Stimulated activated effector memory CD8-positive, alpha-beta T cell treated with anti-CD3 and anti-CD28 coated beads, Interleukin-12 subunit alpha, Interleukin-12 subunit beta, amount 100 ng/mL, for 72 hours (primary cell): Measurements from ENCODE around the gene YJU2.

Source experiments
- ATAC-seq: fragments of 150-1000 bp; cut with Tn5 transposase; 2 replicates; pipeline ENCODE4 v1.10.0; 2021
- DNase-seq, 2 donors: peaks; one replicate each; pipeline ENCODE4 v3.0.0; 2021 to 2022; ENCODE audit warnings: low spot score in 2 of 2
- H3K27ac Mint-ChIP-seq: one replicate; pipeline ENCODE4 v1.8.0; 2022; ENCODE audit warnings: mild to moderate bottlenecking, mixed read lengths
- H3K36me3 Mint-ChIP-seq: one replicate; pipeline ENCODE4 v1.8.0; 2022; ENCODE audit warnings: mild to moderate bottlenecking, mixed read lengths
- H3K4me1 Mint-ChIP-seq: one replicate; pipeline ENCODE4 v1.8.0; 2022; ENCODE audit warnings: mixed read lengths
- H3K4me3 Mint-ChIP-seq: one replicate; pipeline ENCODE4 v1.8.0; 2022; ENCODE audit warnings: mild to moderate bottlenecking, mixed read lengths
- H3K9me3 Mint-ChIP-seq: one replicate; pipeline ENCODE4 v1.8.0; 2022; ENCODE audit warnings: mixed read lengths

YJU2 gene

GRCh38 chr19:4246767-4247593 is at the start of gene YJU2:
TSS of gene YJU2 (plus strand) at chr19:4247080. CDS start at chr19:4247147, 67 bp downstream.
- peak within 1 kb of the TSS; percentile 98 for H3K27ac Mint-ChIP-seq
- H3K4me3 Mint-ChIP-seq = peak within 1 kb of the TSS; percentile 74
- ATAC-seq (peak; percentile 96), DNase-seq (peak; percentile 93 to 99)
- H3K4me1 Mint-ChIP-seq = peaks cover 22% of the 10 kb centered on the region
- no peaks in the 10 kb centered on the region for H3K9me3 Mint-ChIP-seq
- peaks cover 57% of the 10 kb centered on the region for H3K36me3 Mint-ChIP-seq

- ATAC-seq (no peak), DNase-seq (no peak)
- Mint-ChIP-seq H3K4me1 (peaks cover 12% of the 10 kb centered on the region), H3K4me3 (peak overlapping the region; percentile 7), H3K36me3 (no peaks in the 10 kb centered on the region), H3K27ac (peak overlapping the region; percentile 43), H3K9me3 (peaks cover 6% of the 10 kb centered on the region)
Measured at GRCh38 chr19:4197228-4197624, 49.7 kb upstream of the YJU2 start.

- DNase-seq (no peak), ATAC-seq (peak; percentile 61)
- Mint-ChIP-seq H3K9me3 (peaks cover 6% of the 10 kb centered on the region), H3K4me1 (peaks cover 12% of the 10 kb centered on the region), H3K36me3 (no peaks in the 10 kb centered on the region), H3K4me3 (peak overlapping the region; percentile 7), H3K27ac (peak overlapping the region; percentile 43)
Measured at GRCh38 chr19:4197625-4198466, 49.0 kb upstream of the YJU2 start.

DNA sequence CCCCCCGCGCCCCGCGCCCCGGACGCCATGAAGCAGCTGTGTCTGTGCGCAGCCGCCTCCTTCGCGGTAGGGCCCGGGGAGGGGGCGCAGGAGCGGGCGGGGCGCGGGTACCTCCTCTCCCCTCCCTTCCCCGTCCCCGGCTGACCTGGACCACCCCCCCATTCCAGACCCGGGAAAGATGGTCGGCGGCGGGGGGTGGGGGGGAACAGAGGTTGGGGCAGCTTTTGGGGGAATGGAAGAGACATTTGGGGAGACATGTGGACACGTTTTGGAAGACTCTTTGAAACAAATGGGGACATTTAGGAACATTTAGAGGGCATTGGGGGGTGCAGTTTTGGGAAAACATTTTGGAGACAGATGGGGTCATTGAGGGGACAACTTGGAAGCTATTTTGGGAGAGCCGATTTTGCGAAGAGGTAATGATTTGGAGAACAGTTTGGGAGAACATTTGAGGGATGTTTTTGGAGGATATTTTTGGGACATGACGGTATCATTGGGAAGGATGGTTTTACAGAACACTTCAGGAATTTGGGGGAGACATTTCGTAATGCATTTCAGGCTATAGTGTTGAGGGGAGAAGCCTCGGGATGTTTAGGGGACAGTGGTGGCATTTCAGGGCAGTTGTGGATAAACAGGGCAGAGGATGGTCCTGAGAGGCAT is 48.3 kb upstream of the YJU2 start:
- Mint-ChIP-seq H3K36me3 (no peaks in the 10 kb centered on the region), H3K9me3 (peaks cover 6% of the 10 kb centered on the region), H3K27ac (no peak overlapping the region), H3K4me1 (peaks cover 12% of the 10 kb centered on the region), H3K4me3 (no peak overlapping the region)
- DNase-seq (no peak), ATAC-seq (no peak)

DNA sequence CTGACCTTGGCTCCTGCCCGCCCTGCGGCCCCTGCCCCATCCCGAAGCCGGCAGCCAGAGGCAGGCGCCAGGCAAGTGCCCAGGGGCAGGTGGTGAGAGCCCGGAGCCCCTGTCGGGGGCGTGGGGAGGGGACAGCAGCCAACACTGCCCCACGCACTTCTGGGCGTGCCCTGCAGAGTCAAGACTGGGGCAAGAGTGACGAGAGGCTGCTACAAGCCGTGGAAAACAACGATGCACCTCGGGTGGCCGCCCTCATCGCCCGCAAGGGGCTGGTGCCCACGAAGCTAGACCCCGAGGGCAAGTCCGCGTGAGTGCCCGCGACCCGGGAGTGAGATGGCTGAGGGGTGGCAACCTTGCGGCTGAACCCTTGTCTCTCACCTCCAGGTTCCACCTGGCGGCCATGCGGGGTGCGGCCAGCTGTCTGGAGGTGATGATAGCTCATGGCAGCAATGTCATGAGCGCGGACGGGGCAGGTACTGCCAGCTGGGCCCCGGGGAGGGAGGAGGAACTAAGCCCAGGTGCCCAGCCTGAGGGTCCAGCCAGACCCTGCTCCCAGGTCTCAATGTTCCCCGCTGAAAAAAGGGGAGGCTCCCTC is 47.1 kb upstream of the YJU2 start:
- H3K4me1 Mint-ChIP-seq = peaks cover 18% of the 10 kb centered on the region
- H3K36me3 Mint-ChIP-seq = no peaks in the 10 kb centered on the region
- no peak overlapping the region for H3K27ac Mint-ChIP-seq
- H3K4me3 Mint-ChIP-seq = no peak overlapping the region
- ATAC-seq (no peak), DNase-seq (no peak)
- H3K9me3 Mint-ChIP-seq = peaks cover 6% of the 10 kb centered on the region

- H3K4me1 Mint-ChIP-seq = peaks cover 18% of the 10 kb centered on the region
- H3K9me3 Mint-ChIP-seq = peaks cover 6% of the 10 kb centered on the region
- H3K36me3 Mint-ChIP-seq = no peaks in the 10 kb centered on the region
- H3K4me3 Mint-ChIP-seq = no peak overlapping the region
- no peak overlapping the region for H3K27ac Mint-ChIP-seq
- ATAC-seq = no peak
- DNase-seq = no peak
Measured at GRCh38 chr19:4200940-4201542, 45.8 kb upstream of the YJU2 start.

DNA sequence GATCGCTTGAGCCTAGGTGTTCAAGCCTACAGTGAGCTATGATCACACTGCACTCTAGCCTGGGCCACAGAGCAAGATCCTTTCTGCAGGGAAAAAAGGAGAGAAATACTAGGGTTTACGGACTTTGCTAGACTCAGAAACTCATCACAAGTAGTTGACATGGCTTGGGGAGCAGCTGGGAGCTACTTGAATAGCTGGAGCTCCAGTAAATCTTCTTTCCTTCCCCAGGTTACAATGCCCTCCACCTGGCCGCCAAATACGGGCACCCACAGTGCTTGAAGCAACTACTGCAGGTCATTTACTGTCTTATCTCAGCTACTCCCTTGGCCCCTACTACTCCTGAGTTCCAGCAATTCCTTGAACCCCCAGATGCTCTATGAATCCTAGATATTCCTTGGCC is 45.1 kb upstream of the YJU2 start:
- Mint-ChIP-seq H3K9me3 (peaks cover 6% of the 10 kb centered on the region), H3K27ac (no peak overlapping the region), H3K4me1 (peaks cover 18% of the 10 kb centered on the region), H3K4me3 (no peak overlapping the region), H3K36me3 (no peaks in the 10 kb centered on the region)
- DNase-seq (no peak), ATAC-seq (no peak)

DNA sequence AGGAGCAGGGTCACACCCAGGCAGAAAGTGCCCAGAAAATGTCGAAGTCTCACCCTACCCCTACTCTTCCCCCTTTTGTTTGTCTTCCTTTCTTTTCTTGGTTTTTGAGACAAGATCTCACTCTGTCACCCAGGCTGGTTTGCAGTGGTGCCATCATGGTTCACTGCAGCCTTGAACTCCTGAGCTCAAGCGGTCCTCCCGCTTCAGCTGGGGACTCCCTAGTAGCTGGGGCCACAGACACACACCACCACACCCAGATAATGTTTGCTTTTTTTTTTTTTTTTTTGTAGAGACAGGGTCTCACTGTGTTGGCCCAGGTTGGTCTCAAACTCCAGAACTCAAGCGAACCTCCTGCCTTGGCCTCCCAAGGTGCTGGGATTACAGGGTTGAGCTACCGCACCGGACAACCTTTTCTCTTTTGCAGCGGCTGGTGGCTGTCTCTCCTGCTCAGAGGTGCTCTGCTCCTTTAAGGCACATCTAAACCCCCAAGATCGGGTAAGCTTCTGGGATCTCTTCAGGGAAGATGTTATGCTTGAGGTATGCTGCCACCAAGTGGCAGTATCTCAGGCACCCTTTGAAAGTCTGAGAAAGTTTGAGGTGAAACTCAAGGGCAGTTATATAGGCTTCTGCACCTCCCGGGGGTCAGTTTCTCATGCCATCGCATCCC is 39.9 kb upstream of the YJU2 start:
- ATAC-seq = no peak
- peaks cover 6% of the 10 kb centered on the region for H3K4me1 Mint-ChIP-seq
- H3K9me3 Mint-ChIP-seq = no peaks in the 10 kb centered on the region
- no peak overlapping the region for H3K27ac Mint-ChIP-seq
- no peak overlapping the region for H3K4me3 Mint-ChIP-seq
- DNase-seq = no peak
- no peaks in the 10 kb centered on the region for H3K36me3 Mint-ChIP-seq

GRCh38 chr19:4208385-4209094 is 38.3 kb upstream of the YJU2 start:
- Mint-ChIP-seq H3K4me3 (no peak overlapping the region), H3K9me3 (no peaks in the 10 kb centered on the region), H3K4me1 (peaks cover 6% of the 10 kb centered on the region), H3K27ac (no peak overlapping the region), H3K36me3 (no peaks in the 10 kb centered on the region)
- DNase-seq (no peak), ATAC-seq (no peak)

DNA sequence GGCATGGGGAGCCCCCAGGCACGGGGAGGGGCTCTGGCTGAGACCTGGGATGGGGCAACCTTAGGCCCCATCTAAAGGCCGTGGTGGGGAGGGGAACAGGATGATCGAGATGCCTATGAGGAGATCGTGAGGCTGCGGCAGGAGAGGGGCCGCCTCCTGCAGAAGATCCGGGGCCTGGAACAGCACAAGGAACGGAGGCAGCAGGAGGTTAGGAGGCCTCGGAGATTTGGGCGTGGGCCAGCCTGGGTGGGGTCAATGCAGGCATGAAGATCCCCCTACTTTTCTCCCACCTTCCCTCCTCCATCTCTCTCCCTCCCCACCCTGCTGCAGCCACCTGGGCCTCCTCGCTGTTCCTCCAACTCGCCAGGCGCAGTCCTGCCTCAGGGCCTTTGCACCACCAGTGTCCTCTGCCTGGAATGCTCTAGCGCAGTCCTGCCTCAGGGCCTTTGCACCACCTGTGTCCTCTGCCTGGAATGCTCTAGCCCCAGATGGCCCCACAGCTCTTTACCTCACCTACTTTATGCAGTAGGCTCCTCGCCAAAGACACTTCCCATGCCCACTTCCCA is 36.6 kb upstream of the YJU2 start:
- ATAC-seq (no peak), DNase-seq (no peak)
- no peak overlapping the region for H3K4me3 Mint-ChIP-seq
- H3K4me1 Mint-ChIP-seq = peaks cover 10% of the 10 kb centered on the region
- H3K9me3 Mint-ChIP-seq = no peaks in the 10 kb centered on the region
- no peaks in the 10 kb centered on the region for H3K36me3 Mint-ChIP-seq
- H3K27ac Mint-ChIP-seq = no peak overlapping the region

- H3K36me3 Mint-ChIP-seq = no peaks in the 10 kb centered on the region
- H3K4me3 Mint-ChIP-seq = no peak overlapping the region
- H3K9me3 Mint-ChIP-seq = no peaks in the 10 kb centered on the region
- ATAC-seq (no peak), DNase-seq (no peak)
- peaks cover 10% of the 10 kb centered on the region for H3K4me1 Mint-ChIP-seq
- H3K27ac Mint-ChIP-seq = no peak overlapping the region
Measured at GRCh38 chr19:4213116-4213515, 33.8 kb upstream of the YJU2 start.

DNA sequence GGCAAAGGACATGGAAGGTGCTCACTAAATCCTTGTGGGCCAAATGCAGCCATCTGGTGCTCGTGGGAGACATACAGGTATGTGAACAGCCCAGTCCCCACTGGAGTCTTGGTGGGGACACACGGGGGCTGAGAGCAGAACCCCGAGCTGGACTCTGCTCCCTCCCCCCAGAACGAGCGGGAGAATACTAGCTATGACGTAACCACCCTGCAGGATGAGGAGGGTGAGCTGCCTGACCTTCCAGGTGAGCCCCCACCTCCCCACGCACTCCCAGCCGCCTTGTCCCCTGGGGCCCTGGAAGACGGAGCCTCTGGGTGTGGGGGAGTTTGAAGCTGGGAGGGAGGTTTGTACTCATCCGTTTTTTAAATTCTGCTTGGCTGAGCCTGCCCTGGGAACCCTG is 31.1 kb upstream of the YJU2 start:
- DNase-seq = no peak
- ATAC-seq = no peak
- Mint-ChIP-seq H3K4me3 (no peak overlapping the region), H3K4me1 (peaks cover 10% of the 10 kb centered on the region), H3K9me3 (no peaks in the 10 kb centered on the region), H3K36me3 (no peaks in the 10 kb centered on the region), H3K27ac (no peak overlapping the region)

DNA sequence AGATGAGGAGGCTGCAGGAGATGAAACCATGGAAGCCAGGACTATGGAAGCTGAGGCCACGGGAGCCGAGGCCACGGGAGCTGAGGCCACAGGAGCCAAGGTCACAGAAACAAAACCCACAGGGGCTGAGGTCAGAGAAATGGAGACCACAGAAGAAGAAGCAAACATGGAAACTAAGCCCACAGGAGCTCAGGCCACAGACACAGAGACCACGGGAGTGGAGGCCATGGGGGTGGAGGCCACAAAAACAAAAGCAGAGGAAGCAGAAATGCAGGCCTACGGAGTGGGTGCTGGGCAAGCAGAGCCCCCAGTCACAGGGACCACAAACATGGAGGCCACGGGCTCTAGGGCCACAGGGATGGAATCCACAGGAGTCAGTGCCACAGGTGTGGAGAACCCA is 30.0 kb upstream of the YJU2 start:
- H3K27ac Mint-ChIP-seq = no peak overlapping the region
- no peak for DNase-seq
- no peaks in the 10 kb centered on the region for H3K36me3 Mint-ChIP-seq

More for the DNA sequence above, 30.0 kb upstream of the YJU2 start:
- Mint-ChIP-seq H3K4me3 (no peak overlapping the region), H3K4me1 (peaks cover 10% of the 10 kb centered on the region), H3K9me3 (no peaks in the 10 kb centered on the region)
- no peak for ATAC-seq
